T-helper 1 cell treated with Interleukin-12 subunit alpha and Interleukin-12 subunit beta and Interleukin-4 antibody, amounts not matched to agents 30 μg/mL and 1 μg/mL, for 36 hours (primary cell): ENCODE measurements around the gene SLC2A10.

ENCODE experiments used
- H3K27ac Mint-ChIP-seq: one replicate; pipeline ENCODE4 v1.8.0; 2021; ENCODE audit warnings: mild to moderate bottlenecking, mixed read lengths
- H3K27me3 Mint-ChIP-seq: one replicate; pipeline ENCODE4 v1.8.0; 2021; ENCODE audit warnings: low read depth, mixed read lengths
- H3K36me3 Mint-ChIP-seq: one replicate; pipeline ENCODE4 v1.8.0; 2021; ENCODE audit warnings: low read depth, mixed read lengths
- H3K4me1 Mint-ChIP-seq: one replicate; pipeline ENCODE4 v1.8.0; 2021; ENCODE audit warnings: low read depth, mixed read lengths
- H3K4me3 Mint-ChIP-seq: one replicate; pipeline ENCODE4 v1.8.0; 2021; ENCODE audit warnings: mild to moderate bottlenecking, moderate library complexity, mixed read lengths
- H3K9me3 Mint-ChIP-seq: one replicate; pipeline ENCODE4 v1.8.0; 2021; ENCODE audit warnings: mixed read lengths

Gene SLC2A10

GRCh38 chr20:46709459-46710152 is at the start of gene SLC2A10:
Gene SLC2A10, plus strand, starts transcription at chr20:46709649. Its CDS starts 88 bp downstream, at chr20:46709737.
- H3K9me3 Mint-ChIP-seq, result no peaks in the 10 kb centered on the region
- H3K4me3 Mint-ChIP-seq, result peak within 1 kb of the TSS; percentile 1
- no peak within 1 kb of the TSS for H3K27ac Mint-ChIP-seq

DNA sequence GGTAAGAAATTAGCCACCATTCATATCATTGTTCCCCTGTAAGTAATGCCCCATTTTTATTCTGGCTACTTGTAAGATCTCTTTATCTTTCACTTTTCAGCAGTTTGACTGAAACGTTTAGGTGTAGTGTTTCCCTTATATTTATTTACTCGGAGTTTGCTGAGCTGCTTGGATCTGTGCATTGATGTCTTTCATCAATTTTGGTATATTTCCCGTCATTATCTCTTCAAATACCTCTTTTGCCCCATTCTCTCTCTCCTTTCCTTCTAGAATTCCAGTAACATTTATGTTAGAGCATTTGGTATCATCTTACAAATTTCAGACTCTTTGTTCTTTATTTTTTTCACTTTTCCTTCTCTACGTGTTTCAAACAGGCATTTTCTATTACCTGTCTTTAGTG is 49.0 kb upstream of the SLC2A10 start:
- no peak overlapping the region for H3K4me3 Mint-ChIP-seq

More at GRCh38 chr20:46709459-46710152, at the start of gene SLC2A10:
- peaks cover 5% of the 10 kb centered on the region for H3K4me1 Mint-ChIP-seq
- peaks cover 63% of the 10 kb centered on the region for H3K27me3 Mint-ChIP-seq
- H3K36me3 Mint-ChIP-seq, result no peaks in the 10 kb centered on the region

DNA sequence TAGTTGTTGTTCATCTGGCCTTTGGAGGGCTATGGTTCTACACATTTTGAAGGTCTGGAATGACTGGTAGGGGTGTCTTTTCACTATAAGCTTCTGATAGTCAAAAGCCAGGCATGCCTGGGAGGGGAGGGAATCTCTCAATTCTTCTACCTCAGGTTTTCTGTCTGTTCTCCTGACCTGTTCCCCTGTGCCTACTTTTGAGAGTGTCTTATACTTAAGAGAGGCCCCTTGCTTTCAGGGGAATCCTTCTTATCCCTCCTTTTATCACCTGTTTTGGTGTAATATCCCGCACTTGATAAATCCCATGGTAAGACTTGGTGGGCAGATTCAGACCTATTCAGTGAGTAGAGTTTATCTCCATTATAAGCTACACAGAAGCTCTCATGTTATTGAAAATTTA is 47.8 kb upstream of the SLC2A10 start:
- Mint-ChIP-seq H3K27ac (no peak overlapping the region), H3K4me1 (no peaks in the 10 kb centered on the region), H3K4me3 (no peak overlapping the region), H3K36me3 (no peaks in the 10 kb centered on the region), H3K9me3 (no peaks in the 10 kb centered on the region), H3K27me3 (peaks cover 13% of the 10 kb centered on the region)

More for the DNA sequence above, 49.0 kb upstream of the SLC2A10 start:
- no peaks in the 10 kb centered on the region for H3K36me3 Mint-ChIP-seq
- H3K27ac Mint-ChIP-seq, result no peak overlapping the region
- no peaks in the 10 kb centered on the region for H3K4me1 Mint-ChIP-seq
- H3K27me3 Mint-ChIP-seq, result peaks cover 13% of the 10 kb centered on the region
- no peaks in the 10 kb centered on the region for H3K9me3 Mint-ChIP-seq

DNA sequence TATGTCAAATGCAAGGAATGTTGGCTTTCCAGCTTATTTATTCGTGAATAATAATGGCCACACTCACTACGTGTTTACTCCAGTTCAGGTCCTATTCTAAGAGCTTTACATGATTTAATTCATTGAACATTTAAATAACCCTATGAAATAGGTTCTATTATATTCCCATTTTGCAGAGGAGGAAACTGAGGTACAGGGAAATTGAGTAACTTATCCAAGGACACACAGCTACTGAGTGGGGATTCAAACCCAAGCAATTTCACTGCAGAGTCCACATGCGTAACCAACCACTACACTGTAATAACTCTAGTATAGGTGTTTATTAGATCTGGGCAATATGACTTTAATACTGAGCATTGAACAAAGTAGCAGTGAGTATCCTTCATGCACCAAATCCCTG is 45.9 kb upstream of the SLC2A10 start:
- no peak overlapping the region for H3K27ac Mint-ChIP-seq

GRCh38 chr20:46665602-46666001 is 43.8 kb upstream of the SLC2A10 start:
- H3K4me1 Mint-ChIP-seq, result no peaks in the 10 kb centered on the region
- no peaks in the 10 kb centered on the region for H3K36me3 Mint-ChIP-seq
- H3K27ac Mint-ChIP-seq, result no peak overlapping the region
- H3K27me3 Mint-ChIP-seq, result peaks cover 7% of the 10 kb centered on the region
- no peak overlapping the region for H3K4me3 Mint-ChIP-seq
- peaks cover 8% of the 10 kb centered on the region for H3K9me3 Mint-ChIP-seq

More for the DNA sequence above, 45.9 kb upstream of the SLC2A10 start:
- Mint-ChIP-seq H3K27me3 (peaks cover 13% of the 10 kb centered on the region), H3K9me3 (no peaks in the 10 kb centered on the region), H3K4me3 (no peak overlapping the region), H3K4me1 (no peaks in the 10 kb centered on the region), H3K36me3 (no peaks in the 10 kb centered on the region)

GRCh38 chr20:46666306-46666705 is 43.1 kb upstream of the SLC2A10 start:
- Mint-ChIP-seq H3K9me3 (peaks cover 16% of the 10 kb centered on the region), H3K4me1 (no peaks in the 10 kb centered on the region), H3K36me3 (peaks cover 1% of the 10 kb centered on the region), H3K4me3 (no peak overlapping the region), H3K27ac (no peak overlapping the region), H3K27me3 (peaks cover 4% of the 10 kb centered on the region)

DNA sequence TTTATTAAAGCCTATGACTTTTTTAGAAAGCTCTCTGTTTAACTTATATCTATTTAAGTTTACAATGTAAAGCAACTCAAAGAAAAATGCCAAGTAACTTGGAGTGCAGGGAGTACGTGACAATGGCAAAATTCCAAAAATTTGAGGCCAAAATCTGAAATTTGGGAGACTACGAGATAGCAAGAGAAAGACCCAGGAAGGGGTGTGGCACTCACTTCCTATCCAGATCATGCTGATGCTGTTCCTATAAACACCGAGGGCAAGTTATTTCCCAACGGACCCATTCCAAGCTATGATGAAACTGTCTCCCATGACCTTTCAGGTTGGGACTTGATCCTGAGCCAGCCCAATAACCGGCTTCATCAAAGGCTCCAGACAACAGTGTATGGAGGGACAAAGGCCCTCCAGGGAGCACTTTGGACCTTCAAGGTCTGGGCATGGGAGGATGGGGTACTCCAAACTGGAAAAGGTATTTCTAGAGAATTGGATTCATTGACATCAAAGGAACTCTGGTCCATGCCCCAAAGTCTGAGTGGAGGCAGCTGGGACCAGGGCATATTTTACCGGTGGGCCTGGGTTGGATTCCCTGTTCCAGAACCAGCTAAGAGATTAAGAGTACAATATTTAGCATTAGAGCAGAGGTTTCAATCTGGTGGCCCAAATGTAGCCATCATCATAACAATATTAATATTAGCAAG is 42.5 kb upstream of the SLC2A10 start:
- Mint-ChIP-seq H3K9me3 (peaks cover 17% of the 10 kb centered on the region), H3K4me1 (no peaks in the 10 kb centered on the region), H3K27ac (no peak overlapping the region), H3K36me3 (peaks cover 2% of the 10 kb centered on the region), H3K4me3 (no peak overlapping the region), H3K27me3 (peaks cover 3% of the 10 kb centered on the region)

GRCh38 chr20:46670228-46670584 is 39.2 kb upstream of the SLC2A10 start:
- Mint-ChIP-seq H3K4me1 (no peaks in the 10 kb centered on the region), H3K27ac (no peak overlapping the region), H3K36me3 (peaks cover 2% of the 10 kb centered on the region), H3K4me3 (no peak overlapping the region), H3K9me3 (peaks cover 20% of the 10 kb centered on the region), H3K27me3 (no peaks in the 10 kb centered on the region)

GRCh38 chr20:46670585-46671584 is 38.6 kb upstream of the SLC2A10 start:
- Mint-ChIP-seq H3K4me1 (no peaks in the 10 kb centered on the region), H3K36me3 (peaks cover 2% of the 10 kb centered on the region), H3K27ac (no peak overlapping the region), H3K27me3 (no peaks in the 10 kb centered on the region), H3K9me3 (peaks cover 20% of the 10 kb centered on the region), H3K4me3 (no peak overlapping the region)

- Mint-ChIP-seq H3K27me3 (no peaks in the 10 kb centered on the region), H3K36me3 (peaks cover 2% of the 10 kb centered on the region), H3K9me3 (peaks cover 20% of the 10 kb centered on the region), H3K27ac (no peak overlapping the region), H3K4me3 (no peak overlapping the region), H3K4me1 (no peaks in the 10 kb centered on the region)
Observed at GRCh38 chr20:46671866-46672542, 37.4 kb upstream of the SLC2A10 start.

GRCh38 chr20:46672543-46673148 is 36.8 kb upstream of the SLC2A10 start:
- no peaks in the 10 kb centered on the region for H3K4me1 Mint-ChIP-seq
- peaks cover 20% of the 10 kb centered on the region for H3K9me3 Mint-ChIP-seq
- H3K27ac Mint-ChIP-seq, result no peak overlapping the region
- H3K36me3 Mint-ChIP-seq, result peaks cover 2% of the 10 kb centered on the region
- H3K27me3 Mint-ChIP-seq, result no peaks in the 10 kb centered on the region
- H3K4me3 Mint-ChIP-seq, result no peak overlapping the region

DNA sequence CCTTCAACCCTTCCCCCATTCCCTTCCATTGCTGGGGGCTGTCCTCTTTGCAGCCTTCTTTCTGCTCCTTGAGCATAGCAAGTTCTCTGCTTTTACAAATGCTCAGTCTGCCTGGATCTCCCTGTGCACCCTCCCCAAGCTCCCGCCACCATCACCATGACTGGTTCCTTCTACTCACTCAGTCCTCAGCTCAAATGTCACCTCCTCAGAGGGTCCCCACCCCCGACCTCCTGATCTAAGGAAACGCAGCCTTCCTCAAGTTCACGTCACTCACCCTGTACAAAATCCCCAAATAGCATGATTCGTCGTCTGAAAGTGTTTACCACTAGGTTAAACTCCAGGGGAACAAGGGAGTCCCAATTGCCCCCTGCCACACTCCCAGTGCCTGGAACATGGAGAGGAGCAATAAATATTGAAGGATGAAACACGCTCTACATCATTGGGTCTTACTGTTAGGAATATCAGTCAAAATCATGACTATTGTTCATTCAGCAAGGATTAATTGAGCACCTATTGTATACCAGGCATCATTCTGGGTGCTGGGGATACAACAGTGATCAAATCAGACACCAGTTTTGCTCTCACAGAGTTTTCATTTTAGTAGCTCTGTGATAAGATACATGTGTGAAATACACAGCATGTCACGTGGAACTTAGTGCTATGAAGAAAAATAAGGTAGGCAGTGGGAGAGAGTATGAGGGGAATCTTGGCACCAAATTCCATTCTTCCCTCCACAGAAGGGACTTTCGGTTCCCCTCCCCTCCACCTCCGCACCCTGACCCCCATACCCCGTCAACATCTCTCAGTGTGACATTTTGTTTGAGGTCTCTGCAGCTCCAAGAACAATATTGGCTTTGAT is 35.8 kb upstream of the SLC2A10 start:
- H3K36me3 Mint-ChIP-seq, result peaks cover 2% of the 10 kb centered on the region
- H3K27ac Mint-ChIP-seq, result no peak overlapping the region
- no peaks in the 10 kb centered on the region for H3K4me1 Mint-ChIP-seq
- H3K9me3 Mint-ChIP-seq, result peaks cover 20% of the 10 kb centered on the region
- no peaks in the 10 kb centered on the region for H3K27me3 Mint-ChIP-seq
- H3K4me3 Mint-ChIP-seq, result no peak overlapping the region
